ENCODE measurements around the gene DUS4L.

The DUS4L gene

GRCh38 chr7:107580716-107581383, 17.1 kb downstream of the DUS4L start:
- DNase-seq = no peak

GRCh38 chr7:107581387-107582013, 17.7 kb downstream of the DUS4L start:
- DNase-seq = no peak

GRCh38 chr7:107582875-107583274, 19.1 kb downstream of the DUS4L start:
- DNase-seq = no peak

GRCh38 chr7:107584716-107585115, 20.9 kb downstream of the DUS4L start:
- no peak for DNase-seq

DNA sequence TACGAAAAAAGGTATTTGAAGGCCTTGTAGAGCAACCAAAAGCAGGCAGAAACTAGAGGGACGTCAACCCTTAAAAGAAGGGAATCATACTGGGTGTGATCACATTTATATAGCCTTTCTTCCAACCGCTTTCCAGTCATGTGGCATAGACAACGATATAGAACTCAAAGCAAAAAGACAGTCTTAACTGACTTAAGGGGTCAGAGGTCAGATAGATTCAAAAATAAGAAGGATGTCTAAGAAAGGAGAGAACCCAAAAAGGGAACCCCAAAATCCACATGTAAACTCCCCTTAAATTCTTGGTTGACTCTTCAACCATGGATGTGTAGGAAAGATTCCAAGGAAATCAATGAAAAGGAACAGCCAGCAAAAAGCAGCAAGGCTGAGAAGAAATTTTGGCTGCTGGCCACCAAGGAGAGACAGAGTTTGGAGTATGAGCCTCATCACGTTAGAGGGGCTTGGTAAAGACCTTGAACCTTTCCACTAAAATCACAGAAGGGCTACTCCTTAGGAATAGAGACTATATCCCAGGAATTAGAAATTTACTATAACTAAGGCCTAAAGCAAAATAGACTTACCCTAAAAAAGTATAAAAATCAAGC, 24.9 kb downstream of the DUS4L start:
- DNase-seq = no peak

GRCh38 chr7:107591421-107591820, 27.6 kb downstream of the DUS4L start:
- no peak for DNase-seq

- DNase-seq = no peak
These were observed 28.7 kb downstream of the DUS4L start for GRCh38 chr7:107592361-107593024.

DNA sequence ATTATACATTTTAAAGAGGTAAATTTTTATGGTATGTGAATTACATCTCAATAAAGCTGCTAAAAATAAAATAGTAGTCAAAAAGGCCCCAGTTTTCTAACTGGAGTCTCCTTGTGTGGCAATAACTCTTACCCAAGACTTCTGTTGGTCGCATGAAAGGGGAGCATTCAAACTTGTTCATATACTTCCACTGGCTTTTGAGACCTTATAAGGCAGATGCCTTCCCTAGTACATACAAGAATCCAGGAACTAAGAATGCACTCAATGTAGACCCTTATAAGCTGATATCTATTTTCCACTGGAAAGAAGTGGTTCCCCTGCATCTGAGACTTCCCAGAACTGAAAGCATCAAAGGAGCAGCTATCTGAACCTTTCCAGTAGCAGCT, 29.2 kb downstream of the DUS4L start:
- DNase-seq = no peak

GRCh38 chr7:107594961-107595737, 31.4 kb downstream of the DUS4L start:
- no peak for DNase-seq

DNA sequence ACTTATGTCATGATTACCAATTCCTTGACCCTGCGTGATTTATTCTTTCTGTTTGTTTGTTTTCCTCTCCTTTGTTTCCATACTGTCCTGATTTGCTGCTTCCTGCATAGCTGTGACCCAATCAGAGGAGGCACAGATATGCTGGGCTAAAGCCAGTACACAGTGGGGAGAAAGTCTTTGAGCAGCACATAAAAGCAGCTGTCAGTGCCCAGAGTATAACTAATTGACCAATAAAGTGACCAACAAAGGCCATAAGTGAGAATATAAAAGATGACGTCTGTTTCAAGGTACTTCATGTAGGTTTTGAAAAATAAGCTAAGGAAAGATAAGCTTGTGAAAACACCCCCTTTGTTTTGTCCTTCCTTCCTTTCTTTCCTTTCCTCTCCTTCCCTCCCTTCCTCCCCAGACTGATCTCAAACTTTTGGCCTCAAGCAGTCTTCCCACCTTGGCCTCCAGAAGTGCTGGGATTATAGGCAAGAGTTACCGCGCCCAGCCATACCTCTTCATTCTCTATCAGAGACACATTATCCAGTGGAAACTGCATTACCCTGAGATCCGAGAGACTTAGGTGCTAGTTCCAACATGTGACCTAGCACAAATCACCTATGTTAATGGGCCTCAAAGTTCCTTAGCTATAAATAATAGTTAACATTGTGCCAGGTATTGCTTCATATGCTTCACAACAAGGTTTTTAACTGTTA, 33.3 kb downstream of the DUS4L start:
- DNase-seq = no peak

- DNase-seq = no peak
These were observed 33.8 kb downstream of the DUS4L start for GRCh38 chr7:107597582-107597916.

DNA sequence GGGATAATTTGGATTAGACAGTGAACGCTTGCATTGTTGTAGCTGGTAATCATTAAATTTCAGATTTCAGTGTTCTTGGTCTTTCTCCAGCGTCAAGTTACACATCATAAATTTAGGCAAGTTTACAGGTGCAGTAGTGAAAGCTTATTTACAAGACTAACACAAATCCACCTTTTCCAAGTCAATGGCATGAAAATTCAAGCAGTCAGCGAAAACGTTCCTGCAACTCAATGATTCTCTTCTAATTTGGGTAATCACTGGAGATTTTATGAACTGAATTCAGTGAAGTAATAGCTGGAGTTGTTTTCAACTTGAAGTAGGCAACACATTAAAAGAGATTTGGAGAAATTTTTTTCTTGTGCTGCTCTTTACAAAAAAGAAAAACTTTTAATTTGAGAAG, 34.2 kb downstream of the DUS4L start:
- no peak for DNase-seq

- DNase-seq = no peak
These were observed 35.5 kb downstream of the DUS4L start for GRCh38 chr7:107599262-107599661.

GRCh38 chr7:107600816-107601215, 37.0 kb downstream of the DUS4L start:
- no peak for DNase-seq

DNA sequence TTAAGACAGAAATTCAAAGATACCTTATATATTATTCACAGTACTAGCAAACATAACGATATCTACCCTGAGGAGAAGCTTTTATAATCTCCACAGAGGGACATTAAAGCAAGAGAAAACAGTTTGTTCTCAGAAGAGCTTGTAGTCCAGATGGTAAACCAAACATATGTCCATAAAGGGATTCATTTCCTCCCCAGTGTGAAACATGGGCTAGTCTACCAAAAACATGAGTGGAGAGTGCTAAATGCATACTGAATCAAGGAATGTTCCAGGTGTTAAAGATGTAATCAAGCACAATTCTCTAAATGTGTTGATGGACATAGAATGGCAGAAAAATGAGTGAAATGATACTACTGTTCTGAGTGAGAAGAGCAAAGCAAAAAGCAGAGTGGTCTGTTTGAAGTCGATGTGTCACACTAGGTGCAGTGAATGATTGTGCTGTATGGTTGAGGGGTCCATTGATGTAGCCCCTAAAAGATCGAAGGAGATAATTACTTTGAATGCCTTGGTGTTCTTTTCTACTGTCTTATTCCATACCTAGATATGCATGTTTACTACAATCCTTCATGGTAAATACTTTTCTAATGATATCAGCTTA, 41.5 kb downstream of the DUS4L start:
- DNase-seq = peak; percentile 7

- DNase-seq = no peak
These were observed 42.5 kb downstream of the DUS4L start for GRCh38 chr7:107606303-107606702.

GRCh38 chr7:107609811-107610261, 46.1 kb downstream of the DUS4L start:
- DNase-seq = no peak

DNA sequence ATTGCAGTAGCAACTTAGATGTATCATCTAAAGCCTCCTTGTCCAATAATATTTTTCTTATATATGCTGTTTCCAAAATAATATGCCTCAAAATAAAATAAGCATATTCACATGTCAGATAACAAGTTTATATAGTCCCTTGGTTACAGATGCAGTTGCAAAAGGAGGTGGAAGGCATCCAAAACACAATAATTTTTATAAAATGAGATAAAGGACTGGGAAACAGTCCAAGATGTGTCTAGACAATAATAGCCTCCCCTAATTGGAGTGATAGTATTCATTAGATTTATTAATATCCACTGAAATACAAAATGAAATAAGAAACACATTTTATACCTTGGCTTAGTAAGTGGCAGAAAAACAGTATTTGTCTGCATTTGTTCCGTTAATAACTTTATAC, 46.6 kb downstream of the DUS4L start:
- DNase-seq = no peak

DNA sequence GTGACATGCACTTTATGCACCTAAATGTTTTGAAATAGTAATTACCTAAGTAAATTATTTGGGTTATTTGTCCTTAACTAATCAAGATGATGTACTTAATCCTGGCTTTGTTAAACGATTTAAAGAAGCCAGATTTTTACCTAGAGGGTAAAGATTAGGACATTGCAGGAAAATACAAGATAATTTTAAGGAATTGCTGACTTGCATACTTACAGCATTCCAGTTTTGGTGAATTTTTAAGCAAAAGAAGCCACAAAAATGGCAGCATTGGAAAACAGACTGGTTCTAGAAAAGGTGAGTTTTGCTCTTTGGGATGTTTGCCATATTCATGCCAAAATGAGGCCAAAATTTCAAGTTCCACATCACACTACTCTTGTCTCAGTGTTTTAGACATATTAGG, 49.7 kb downstream of the DUS4L start:
- DNase-seq = no peak

DNA sequence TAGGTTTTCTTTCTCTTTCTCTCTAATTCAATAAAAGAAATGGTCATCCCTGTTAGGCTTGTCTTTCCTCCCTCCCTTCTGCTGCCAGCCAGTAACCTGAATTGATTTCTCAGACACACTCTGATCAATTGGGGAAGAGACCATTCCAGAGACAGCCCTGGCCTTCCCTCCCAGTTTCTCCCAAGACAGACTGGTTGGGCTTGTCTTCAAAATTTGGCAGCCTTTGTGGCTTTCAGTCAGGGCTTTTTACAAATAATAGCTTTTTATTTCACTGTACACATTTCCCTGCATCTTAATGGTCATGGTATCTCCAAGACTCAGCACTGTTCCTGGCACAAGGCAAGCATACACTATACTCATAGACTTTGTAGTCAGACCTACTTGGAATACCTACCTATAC, 50.2 kb downstream of the DUS4L start:
- DNase-seq = no peak

- no peak for DNase-seq
These were observed 50.7 kb downstream of the DUS4L start for GRCh38 chr7:107614425-107614824.
